Smooth muscle cell (in vitro differentiated cells): ENCODE measurements around the gene BLMH. TPM values are rescaled to one million over a fixed set of nuclear protein-coding genes. Genes with fewer than 3 reads are reported as not detected.

Experiments
- DNase-seq: peaks from one replicate; lab custom pipeline; 2025; ENCODE audit not compliant: unreplicated experiment; lab: John Stamatoyannopoulos, UW
- H2AFZ ChIP-seq: fragments of 200-600 bp; sonication (generic); 2 replicates; pipeline ENCODE4 v1.6.0; 2016; ENCODE audit warnings: antibody characterized with exemption, low read depth, mild to moderate bottlenecking
- H3F3A ChIP-seq: fragments of 200-600 bp; sonication (generic); 2 replicates; pipeline ENCODE4 v1.6.0; 2017; ENCODE audit warnings: antibody characterized with exemption, low read depth
- H3K27ac ChIP-seq: fragments of 200-600 bp; sonication (generic); 2 replicates; pipeline ENCODE4 v1.5.1; 2016; ENCODE audit warnings: low read depth, mild to moderate bottlenecking
- H3K27me3 ChIP-seq: fragments of 200-600 bp; sonication (generic); 2 replicates; pipeline ENCODE4 v1.6.1; 2016; ENCODE audit warnings: low read depth, mild to moderate bottlenecking
- H3K36me3 ChIP-seq: fragments of 200-600 bp; sonication (generic); 2 replicates; pipeline ENCODE4 v1.5.1; 2016; ENCODE audit warnings: low read depth
- H3K4me1 ChIP-seq: fragments of 200-600 bp; sonication (generic); 2 replicates; pipeline ENCODE4 v1.5.1; 2016; ENCODE audit warnings: low read depth
- H3K4me2 ChIP-seq: fragments of 200-600 bp; sonication (generic); 2 replicates; pipeline ENCODE4 v1.6.0; 2016; ENCODE audit warnings: mild to moderate bottlenecking
- H3K4me3 ChIP-seq: fragments of 200-600 bp; sonication (generic); 2 replicates; pipeline ENCODE4 v1.5.1; 2016; ENCODE audit warnings: mild to moderate bottlenecking
- H3K79me2 ChIP-seq: fragments of 200-600 bp; sonication (generic); 2 replicates; pipeline ENCODE4 v1.6.0; 2016; ENCODE audit warnings: low read depth, mild to moderate bottlenecking
- H3K9ac ChIP-seq: fragments of 200-600 bp; sonication (generic); 2 replicates; pipeline ENCODE4 v1.6.0; 2016; ENCODE audit warnings: low read depth
- H3K9me3 ChIP-seq: fragments of 200-600 bp; sonication (generic); replicated peaks from 2 replicates; pipeline ENCODE4 v1.5.1; 2016; ENCODE audit warnings: low read depth
- H4K20me1 ChIP-seq: fragments of 200-600 bp; sonication (generic); 2 replicates; pipeline ENCODE4 v1.6.0; 2016; ENCODE audit warnings: low read depth
- CTCF ChIP-seq: fragments of 200-600 bp; sonication (generic); IDR thresholded peaks from 2 replicates; pipeline ENCODE4 v1.5.1; 2017; ENCODE audit warnings: borderline replicate concordance, mild to moderate bottlenecking, antibody characterized with exemption; ENCODE audit not compliant: insufficient read depth, poor library complexity, severe bottlenecking
- WGBS: methylation state at CpG from one replicate; pipeline ENCODE4 v1.1.7; 2016; ENCODE audit warnings: low lambda C conversion rate; 5-methylcytosine and 5-hydroxymethylcytosine counted together
- polyA plus RNA-seq: library from polyadenylated mRNA; unstranded; fragments of >200 nt; fragmentation: Nextera tagmentation; extraction: Ambion mirVana; gene quantifications from 2 replicates; pipeline ENCODE4 v1.2.1, GENCODE V29; 2016
- total RNA-seq: library from RNA; depleted of rRNA; stranded (reverse); fragments of >200 nt; gene quantifications from 2 replicates; pipeline ENCODE4 v1.2.3, GENCODE V29; 2014

BLMH gene
- total and polyA plus RNA-seq, 2 experiments from 2014 or later: 13.2 to 20.5 TPM

- TF ChIP-seq CTCF: no peak
- H4K20me1 ChIP-seq: no peaks in the 10 kb centered on the region
- no peak overlapping the region for H3K4me3 ChIP-seq
- WGBS: 91% methylated on average over 2 of the region's 2 CpGs
- H2AFZ ChIP-seq: no peak overlapping the region
- H3K9ac ChIP-seq: no peak overlapping the region
- H3K79me2 ChIP-seq: no peaks in the 10 kb centered on the region
- H3K4me2 ChIP-seq: no peak overlapping the region
- H3F3A ChIP-seq: no peaks in the 10 kb centered on the region
- H3K27ac ChIP-seq: no peak overlapping the region
- no peak for DNase-seq
- H3K9me3 ChIP-seq: no peaks in the 10 kb centered on the region
- no peaks in the 10 kb centered on the region for H3K4me1 ChIP-seq
- no peaks in the 10 kb centered on the region for H3K36me3 ChIP-seq
- H3K27me3 ChIP-seq: no peaks in the 10 kb centered on the region
These were observed 16.7 kb upstream of the BLMH start for GRCh38 chr17:30308406-30308805.

- H3K9me3 ChIP-seq: no peaks in the 10 kb centered on the region
- H2AFZ ChIP-seq: no peak overlapping the region
- H3K9ac ChIP-seq: no peak overlapping the region
- no peaks in the 10 kb centered on the region for H3K4me1 ChIP-seq
- H3K4me2 ChIP-seq: no peak overlapping the region
- TF ChIP-seq CTCF: no peak
- no peak overlapping the region for H3K4me3 ChIP-seq
- no peak overlapping the region for H3K27ac ChIP-seq
- no peak for DNase-seq
- no peaks in the 10 kb centered on the region for H3K27me3 ChIP-seq
- H3K79me2 ChIP-seq: no peaks in the 10 kb centered on the region
- H3F3A ChIP-seq: no peaks in the 10 kb centered on the region
- H3K36me3 ChIP-seq: no peaks in the 10 kb centered on the region
- 83% methylated on average over 3 of the region's 3 CpGs for WGBS
- H4K20me1 ChIP-seq: no peaks in the 10 kb centered on the region
These were observed 13.0 kb upstream of the BLMH start for GRCh38 chr17:30304778-30305177.

- Histone ChIP-seq H3K4me2 (no peak overlapping the region), H3K79me2 (no peaks in the 10 kb centered on the region), H3K9ac (no peak overlapping the region), H3K36me3 (no peaks in the 10 kb centered on the region), H2AFZ (no peak overlapping the region), H3K4me3 (no peak overlapping the region), H3K4me1 (no peaks in the 10 kb centered on the region), H4K20me1 (no peaks in the 10 kb centered on the region), H3K27me3 (no peaks in the 10 kb centered on the region), H3K27ac (no peak overlapping the region), H3F3A (no peaks in the 10 kb centered on the region), H3K9me3 (no peaks in the 10 kb centered on the region)
- WGBS: 78% methylated on average over 3 of the region's 3 CpGs
- no peak for TF ChIP-seq CTCF
- no peak for DNase-seq
These were observed 10.5 kb upstream of the BLMH start for GRCh38 chr17:30302241-30302640.

GRCh38 chr17:30300818-30301217 is 9.1 kb upstream of the BLMH start:
- Histone ChIP-seq H3K9ac (no peak overlapping the region), H2AFZ (no peak overlapping the region), H3K4me2 (no peak overlapping the region), H3K36me3 (no peaks in the 10 kb centered on the region), H3K4me3 (no peak overlapping the region), H3F3A (no peaks in the 10 kb centered on the region), H3K27me3 (no peaks in the 10 kb centered on the region), H3K9me3 (no peaks in the 10 kb centered on the region), H3K4me1 (no peaks in the 10 kb centered on the region), H4K20me1 (no peaks in the 10 kb centered on the region), H3K79me2 (no peaks in the 10 kb centered on the region), H3K27ac (no peak overlapping the region)
- no peak for TF ChIP-seq CTCF
- no peak for DNase-seq
